CD4-positive, alpha-beta T cell treated with Interleukin-4 for 4 hours (primary cell): ENCODE data around the gene DISC1.

ENCODE experiments used
- DNase-seq: peaks from one replicate; pipeline ENCODE4 v3.0.0-alpha.2; 2020

The DISC1 gene

DNA sequence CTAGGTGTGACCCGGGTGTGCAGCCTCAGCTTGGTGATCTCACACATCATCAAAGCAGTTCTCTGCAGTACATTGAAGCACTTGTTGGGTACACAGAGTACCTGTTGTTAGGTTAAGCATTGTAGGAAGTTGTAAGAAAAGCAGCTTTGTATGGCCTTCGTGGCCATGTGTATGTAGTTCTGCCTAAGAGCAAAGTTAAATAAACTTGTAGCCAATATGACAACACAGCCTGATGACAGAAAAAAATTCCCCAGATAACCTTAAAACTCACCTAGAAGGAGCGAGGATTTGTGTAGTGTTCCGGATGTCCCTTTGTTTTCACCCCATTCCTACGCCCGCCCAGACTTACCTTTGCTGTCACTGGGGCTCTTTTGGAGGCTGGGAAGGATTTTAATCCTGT, 48.0 kb downstream of the DISC1 start:
- DNase-seq: no peak

DNA sequence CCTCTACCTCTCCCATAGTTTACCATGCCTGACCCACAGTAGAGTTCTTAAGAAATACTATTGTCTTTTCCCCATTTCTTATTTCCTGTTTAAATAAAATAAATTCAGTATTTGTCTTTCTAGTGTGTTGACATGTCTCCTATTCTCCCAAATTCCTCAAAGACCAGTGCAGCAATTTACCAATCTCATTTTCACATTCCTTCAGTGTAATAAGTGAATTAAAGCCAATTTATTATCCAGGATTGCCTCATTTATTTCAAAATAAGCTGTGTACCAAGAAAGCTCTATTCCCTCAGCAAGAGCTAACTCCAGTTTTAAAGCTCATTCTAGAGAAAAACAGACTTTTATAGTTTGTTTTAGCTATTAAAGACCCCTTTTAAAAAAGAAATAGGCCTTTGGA, 49.9 kb downstream of the DISC1 start:
- no peak for DNase-seq

DNA sequence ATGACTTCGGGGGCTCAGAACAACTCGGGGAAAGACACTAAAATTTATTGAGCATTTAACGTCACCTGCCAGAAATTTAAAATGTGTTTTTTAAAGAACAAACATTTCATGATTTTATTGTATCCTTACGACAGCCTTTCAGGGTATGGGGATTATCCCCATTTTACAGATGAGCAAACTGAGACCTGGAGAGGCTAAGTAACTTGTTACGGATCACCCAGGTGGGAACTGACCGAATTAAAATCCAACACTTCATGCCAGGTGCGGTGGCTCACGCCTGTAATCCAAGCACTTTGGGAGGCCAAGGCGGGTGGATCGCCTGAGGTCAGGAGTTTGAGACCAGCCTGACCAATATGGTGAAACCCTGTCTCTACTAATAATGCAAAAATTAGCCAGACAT, 50.9 kb downstream of the DISC1 start:
- no peak for DNase-seq

DNA sequence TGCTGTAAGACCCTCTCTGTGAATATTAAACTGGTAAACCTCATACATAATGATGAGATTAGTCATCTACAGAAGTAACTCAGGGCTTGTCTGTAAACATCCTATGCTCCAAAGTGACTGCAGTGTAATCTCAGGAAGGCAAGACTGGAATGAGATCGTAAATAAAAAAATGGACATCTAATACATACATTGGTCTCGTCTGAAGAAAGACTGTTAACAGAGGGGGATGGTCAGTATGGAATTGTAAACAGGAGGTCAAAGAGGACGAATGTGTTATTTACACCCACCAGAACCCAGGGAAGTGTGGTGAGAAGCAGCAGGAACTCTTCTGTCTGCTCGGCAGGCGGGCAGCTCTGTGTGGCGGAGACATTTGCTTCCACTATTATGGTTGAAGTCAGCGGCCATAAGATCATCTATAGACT, 51.4 kb downstream of the DISC1 start:
- no peak for DNase-seq

DNA sequence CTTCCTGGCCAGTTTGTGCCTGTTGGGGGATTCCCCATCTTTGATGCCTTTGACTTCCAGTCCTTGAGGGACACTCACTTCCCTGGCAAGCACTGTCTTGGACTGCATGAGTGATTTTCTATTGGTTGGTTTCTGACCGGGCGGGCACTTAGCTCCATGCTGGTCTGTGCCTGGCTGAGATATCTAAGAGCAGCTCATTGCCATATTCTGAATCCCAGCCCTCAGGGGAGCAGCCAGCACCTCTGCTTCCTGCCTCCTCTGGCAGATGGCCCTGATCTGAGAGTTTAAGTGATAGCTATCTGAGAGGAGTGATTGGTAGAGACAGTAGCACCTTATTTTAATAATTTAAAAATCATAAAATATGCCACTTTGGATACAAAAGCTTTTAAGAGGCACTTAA, 52.5 kb downstream of the DISC1 start:
- DNase-seq: no peak

DNA sequence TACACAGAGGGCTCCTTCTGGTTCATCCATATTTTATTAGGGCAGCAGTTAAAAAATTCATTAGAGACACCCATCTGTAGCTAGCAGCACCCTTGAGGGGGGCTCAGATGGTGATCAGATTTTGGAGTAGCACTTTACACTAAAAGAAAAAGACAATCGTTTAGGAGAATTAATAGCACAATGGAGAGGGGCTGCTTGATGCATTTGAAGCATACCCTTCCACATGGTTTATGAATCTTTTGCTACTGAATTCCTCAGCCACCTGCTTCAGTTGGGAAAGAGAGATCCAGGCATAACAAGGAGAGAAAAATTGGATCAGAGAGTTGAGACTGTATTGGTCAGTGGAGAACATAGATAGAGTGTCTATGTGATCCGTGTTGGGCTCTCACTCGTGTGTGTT, 54.4 kb downstream of the DISC1 start:
- no peak for DNase-seq

DNA sequence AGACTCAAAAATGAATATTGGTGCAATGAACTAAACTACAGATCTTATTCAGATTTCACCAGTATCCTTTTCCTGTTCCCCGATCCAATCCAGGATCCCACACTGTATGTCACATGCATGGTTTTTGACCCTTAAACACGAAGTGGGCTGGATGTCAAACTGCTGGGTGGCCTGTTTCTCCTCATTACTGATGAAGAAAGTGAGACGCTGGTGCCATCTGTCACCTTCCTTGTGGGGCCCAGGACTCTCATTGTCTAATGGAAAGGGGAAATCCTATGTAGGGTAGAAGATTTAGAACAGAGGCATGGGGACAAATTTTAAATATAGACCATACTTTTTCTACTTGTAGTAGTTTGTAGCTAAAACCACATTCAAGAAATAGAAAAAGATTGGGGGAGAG, 56.2 kb downstream of the DISC1 start:
- no peak for DNase-seq

DNA sequence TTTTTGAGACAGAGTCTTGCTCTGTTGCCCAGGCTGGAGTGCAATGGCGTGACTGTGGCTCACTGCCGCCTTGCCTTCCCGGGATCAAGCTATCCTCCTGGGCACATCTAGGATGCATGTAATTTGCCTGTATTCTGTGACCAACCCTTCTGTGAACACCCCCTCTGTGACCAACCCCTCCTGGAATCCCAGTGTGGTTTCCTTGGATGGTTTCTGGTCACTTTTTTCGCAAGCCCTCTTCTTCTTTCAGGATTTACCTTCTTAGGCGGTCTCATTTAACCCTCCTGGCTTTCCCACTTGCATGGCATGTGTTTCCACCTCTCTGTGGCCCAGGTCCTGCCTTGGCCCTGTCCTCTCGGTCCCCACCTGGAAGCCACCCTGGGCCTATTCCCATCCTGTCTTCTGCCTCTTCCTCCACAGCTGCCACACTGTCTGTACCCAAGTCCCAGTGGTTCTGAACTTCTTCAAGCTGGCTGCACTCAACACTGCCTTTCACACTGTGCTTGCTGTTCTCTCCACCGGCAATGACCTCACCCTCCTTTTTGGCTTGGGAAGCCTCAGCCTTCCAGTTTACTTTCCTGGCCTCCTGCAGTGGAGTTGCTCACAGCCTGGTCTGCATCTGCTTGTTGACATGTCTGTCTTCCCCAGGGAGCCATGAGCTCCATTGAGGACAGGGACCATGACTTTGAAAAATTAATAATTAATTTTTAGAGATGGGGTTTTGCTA, 57.0 kb downstream of the DISC1 start:
- no peak for DNase-seq

DNA sequence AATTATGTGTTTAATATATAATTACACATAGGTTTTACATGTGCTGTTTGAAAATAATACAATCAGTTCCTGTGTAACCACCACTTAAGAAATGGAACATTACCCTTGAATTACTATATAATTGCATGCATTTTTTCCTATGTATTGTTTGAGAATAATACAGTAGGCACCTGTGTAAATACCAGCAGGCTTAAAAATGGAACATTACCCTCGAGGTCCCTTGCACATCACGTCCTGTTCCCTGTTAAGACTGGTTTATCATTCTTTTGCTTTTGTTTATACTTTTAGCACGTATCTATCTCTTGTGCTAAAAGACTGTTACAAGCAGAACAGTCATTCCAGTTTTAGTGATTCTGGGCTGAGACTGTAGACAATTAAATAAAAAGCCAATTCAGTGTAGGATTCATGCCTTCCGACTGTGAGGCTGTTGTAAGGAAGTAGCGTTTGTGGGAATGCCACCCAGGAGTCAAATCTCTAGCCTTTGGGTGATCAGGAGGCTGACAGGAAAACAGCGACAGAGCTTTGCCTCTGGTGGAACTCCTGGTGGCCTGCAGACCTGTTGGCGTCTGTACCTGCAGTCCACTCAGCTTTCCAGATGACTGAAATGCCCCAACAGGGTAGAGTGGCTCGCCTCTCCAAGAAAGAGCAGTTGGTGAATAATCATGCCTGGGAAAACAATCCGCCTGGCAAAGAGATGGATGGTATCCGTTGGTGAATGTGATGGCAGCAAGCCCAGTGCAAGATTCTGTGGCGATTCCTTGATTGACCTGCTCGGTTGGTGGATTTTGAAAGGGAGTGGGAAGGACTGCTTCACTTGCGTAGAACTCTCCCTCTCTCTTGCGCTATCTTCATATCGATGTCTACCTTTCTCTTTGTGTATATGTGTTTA, 58.0 kb downstream of the DISC1 start:
- DNase-seq: no peak

DNA sequence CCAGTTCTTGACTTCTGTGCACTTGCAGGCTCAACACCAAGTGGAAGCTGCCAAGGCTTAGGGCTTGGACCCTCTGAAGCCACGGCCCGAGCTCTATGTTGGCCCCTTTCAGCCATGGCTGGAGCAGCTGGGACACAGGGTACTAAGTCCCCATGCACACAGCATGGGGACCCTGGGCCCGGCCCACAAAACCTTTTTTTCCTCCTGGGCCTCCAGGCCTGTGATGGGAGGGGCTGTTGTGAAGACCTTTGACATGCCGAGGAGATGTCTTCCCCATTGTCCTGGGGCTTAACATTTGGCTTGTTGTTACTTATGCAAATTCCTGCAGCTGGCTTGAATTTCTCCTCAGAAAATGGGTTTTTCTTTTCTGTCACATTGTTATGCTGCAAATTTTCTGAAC, 59.8 kb downstream of the DISC1 start:
- DNase-seq: no peak

DNA sequence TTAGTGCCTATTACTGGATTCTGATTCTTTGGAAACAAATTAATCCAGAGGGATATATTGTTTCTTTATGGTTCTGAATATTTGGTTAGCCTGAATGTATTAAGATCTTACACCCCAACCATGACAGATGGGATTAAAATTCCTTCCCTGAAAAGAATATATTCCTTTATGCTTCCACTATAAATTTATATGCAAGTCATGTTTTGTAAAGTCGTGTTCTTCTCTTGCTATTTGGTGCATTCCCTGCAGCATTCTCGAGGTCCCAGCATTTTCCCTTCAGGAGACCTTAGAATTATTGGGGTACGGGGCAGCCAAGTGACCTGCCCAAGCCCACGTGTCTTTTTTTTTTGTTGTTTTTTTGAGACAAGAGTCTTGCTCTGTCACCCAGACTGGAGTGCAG, 62.4 kb downstream of the DISC1 start:
- no peak for DNase-seq

DNA sequence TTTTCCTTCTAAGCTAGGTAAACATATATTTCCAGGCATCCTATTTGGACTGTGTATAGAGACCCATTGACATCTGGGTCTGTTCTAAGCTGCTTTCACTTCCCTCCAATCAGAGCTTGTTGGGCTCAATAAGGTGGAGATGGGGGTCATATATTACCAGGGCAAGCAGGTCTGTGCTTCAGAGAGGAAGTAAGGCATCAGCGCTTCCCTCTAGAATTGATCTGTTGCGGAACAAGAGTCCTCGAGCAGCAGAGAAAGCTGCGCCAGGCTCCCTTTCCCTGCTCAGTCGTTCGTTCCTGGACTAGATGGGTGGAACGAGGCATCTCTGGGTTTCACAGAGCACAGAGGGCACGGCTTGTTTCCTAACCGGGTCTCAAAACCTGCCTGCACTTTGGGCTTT, 63.5 kb downstream of the DISC1 start:
- no peak for DNase-seq

DNA sequence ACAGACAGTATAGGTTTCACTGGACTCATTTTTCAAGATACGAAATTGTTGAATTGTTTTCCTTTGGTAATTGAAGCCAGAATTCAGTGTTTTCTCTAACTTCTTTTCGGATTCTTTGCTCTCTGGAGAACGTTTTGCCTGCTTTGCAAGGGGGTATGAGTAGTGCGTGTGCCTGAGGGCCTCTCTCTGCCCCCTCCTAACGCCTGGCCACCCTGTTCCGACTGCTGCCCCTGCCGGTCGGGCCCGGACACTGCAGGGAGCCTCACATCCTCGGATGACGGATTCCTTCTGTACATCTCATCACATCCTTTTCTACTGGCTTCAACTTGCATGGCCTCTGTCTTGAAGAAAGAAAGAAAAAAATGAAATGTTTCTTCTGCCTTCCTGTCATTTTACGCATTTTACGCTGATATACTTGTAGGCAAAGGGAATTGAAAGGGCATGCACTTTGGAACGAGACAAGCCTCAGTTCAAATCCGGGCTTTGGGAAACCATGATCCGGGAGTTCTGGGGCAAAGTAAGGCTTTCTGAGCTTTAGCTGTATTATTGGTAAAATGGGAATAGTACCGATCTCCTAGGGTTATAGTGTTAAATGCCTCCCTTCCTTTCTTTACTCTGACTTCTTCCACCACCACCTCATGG, 65.1 kb downstream of the DISC1 start:
- no peak for DNase-seq

DNA sequence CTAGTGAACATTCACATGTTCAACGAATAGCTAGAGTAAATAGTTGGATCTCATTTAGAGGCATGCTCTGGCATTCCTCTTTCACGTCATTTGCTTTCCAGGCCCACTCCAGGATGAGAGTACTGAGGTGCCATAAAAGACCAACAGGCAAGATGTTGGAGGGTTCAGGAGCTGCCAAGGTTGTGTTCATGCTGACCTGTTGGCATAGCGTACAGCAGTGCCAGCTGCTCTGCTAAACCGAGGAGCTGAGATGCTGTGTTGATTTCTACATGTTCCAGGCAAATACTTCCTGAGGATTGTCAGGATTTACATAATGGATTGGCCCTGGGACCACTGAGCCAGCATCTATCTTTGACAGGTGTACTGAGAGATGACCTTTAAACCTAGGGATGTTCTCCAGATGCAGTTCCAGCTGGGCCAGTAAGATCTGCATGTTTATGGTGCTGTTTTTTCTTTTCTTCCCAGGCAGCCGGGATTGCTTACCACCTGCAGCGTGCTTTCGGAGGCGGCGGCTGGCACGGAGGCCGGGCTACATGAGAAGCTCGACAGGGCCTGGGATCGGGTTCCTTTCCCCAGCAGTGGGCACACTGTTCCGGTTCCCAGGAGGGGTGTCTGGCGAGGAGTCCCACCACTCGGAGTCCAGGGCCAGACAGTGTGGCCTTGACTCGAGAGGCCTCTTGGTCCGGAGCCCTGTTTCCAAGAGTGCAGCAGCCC, 66.9 kb downstream of the DISC1 start:
- DNase-seq: no peak

DNA sequence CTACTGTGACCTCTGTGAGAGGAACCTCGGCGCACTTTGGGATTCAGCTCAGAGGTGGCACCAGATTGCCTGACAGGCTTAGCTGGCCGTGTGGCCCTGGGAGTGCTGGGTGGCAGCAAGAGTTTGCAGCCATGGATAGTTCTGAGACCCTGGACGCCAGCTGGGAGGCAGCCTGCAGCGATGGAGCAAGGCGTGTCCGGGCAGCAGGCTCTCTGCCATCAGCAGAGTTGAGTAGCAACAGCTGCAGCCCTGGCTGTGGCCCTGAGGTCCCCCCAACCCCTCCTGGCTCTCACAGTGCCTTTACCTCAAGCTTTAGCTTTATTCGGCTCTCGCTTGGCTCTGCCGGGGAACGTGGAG, 67.5 kb downstream of the DISC1 start:
- no peak for DNase-seq

DNA sequence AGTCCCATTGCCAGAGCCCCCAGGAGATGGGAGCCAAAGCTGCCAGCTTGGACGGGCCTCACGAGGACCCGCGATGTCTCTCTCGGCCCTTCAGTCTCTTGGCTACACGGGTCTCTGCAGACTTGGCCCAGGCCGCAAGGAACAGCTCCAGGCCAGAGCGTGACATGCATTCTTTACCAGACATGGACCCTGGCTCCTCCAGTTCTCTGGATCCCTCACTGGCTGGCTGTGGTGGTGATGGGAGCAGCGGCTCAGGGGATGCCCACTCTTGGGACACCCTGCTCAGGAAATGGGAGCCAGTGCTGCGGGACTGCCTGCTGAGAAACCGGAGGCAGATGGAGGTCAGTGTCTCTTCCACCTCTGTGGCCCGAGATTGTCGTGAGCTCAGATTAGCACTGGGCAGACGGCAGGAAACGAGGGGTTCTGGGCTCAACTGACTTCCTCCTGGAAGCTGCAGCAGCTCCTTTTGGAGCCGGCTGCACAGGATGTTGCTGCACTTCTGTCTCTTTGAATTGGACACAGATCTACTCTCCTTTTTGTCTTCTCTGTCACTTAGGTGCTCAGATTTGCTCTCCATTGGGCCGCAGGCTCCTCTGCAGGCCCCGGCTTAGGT, 68.0 kb downstream of the DISC1 start:
- DNase-seq: no peak

DNA sequence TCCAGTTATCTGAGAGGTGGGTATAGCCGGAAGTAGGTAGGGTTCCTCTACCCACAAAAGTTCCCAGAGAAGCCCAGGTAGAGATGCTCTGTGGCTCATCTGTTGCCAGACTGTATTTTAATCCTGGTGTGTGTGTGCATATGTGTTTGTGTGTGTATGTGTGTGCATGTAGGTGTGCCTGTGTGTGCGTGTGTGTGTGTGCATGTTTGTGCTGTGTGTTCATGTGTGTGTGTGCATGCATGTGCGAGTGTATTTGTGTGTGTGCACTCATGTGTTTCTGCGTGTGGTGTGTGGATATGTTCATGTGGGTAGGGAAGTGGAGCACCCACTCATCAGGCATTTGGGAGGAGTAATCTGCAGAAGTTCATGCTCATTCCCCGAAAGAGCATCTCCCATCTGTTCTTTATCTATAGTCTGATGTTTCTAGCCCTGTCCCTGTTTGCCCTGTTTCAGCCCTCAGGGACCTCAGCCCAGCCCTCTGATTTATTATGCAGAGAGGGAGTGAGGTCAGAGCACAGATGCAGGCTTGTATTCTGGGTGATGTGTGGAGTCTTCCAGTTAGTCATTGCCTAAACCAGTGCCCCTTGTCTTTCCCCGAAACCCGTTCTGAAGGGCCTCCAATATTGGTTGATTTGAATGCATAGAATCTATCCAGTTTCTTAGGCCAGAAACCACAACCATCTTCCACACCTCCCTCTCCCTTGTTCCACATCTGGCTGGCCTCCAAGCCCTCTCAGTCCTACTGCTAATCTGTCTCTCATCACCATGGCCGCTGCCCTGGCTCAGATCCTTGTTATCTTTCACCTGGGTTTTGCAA, 69.1 kb downstream of the DISC1 start:
- DNase-seq: no peak

DNA sequence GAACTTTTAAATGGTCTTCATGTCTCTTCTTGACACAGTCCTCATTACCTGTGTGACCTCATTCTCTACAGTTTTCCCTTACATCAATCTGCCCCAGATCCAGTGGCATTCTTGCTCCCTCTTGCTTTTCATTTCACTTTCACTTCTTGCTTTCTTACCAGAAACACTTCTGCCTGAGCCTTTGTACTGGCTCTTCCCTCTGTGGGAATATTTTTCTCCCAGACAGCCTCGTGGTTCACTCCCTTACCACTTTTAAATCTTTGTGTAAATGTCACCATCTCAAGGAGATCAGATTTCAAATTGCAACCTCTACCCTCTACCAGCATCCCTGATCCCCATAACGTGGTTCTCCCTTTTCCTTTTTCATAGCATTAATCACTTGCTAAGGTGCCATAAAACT, 73.2 kb downstream of the DISC1 start:
- DNase-seq: no peak

DNA sequence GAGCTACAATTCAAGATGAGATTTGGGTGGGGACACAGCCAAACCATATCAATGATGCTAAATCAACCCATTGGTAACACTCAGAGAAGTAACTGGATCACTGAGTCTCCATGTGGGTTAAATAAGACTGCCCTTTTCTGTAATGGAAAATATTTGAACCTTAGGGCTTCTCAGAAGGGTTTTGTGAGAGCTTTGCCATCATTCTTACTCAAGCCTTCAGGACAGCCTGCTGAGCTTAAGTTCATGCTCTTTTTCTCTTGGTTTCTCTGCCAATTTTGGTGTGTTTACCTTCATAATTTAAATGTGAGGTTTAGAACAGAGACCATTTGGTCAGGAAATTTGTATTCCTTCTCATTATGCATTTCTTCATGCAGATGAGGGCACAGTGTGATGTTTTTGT, 74.7 kb downstream of the DISC1 start:
- DNase-seq: no peak

DNA sequence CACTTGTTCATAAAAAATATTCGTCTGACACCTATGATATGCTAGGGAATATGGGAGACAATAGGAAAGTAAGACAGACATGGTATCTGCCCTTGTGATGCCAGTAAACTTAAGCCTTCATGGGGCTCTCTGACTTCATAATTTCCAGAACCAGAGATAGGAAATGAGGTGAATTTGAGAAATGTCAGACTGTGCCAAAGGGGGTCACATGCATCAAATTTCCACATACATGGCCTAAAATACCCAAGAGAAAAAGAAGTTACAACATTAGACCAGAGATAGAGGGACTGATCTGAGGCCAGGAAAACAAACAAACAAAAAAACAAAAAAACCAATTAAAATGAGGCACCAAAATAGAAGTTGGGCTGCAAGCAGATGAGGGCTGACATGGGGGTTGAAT, 75.7 kb downstream of the DISC1 start:
- no peak for DNase-seq

DNA sequence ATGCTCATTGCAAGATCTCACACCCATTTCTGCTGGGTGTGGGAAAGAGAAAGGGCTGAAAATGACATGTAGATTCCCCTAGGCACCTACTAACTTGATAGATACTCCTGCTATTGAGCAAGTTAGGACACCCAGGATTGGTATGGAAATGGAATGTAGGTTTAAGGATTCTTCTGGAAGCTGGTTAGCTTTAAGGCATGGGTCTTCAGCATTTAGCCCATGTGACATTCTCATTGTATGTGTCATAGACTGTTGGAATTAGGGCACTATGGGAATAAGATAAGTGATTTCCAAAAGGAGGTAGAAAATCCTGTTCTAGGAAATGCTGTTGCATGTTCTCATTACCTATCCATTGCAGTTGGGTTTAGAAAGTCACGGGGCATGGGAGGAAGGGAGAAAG, 76.2 kb downstream of the DISC1 start:
- DNase-seq: no peak
